GM23338 (cell line): ENCODE measurements around the gene XIST. TPM values are rescaled to one million over a fixed set of nuclear protein-coding genes. Genes with fewer than 3 reads are reported as not detected.

Experiments used
- ATAC-seq: fragments of 200-7000 bp; cut with Tn5 transposase; 3 replicates; pipeline ENCODE4 v1.9.1; 2020
- DNase-seq: peaks from one replicate; pipeline ENCODE4 v3.0.0-alpha.2; 2015; ENCODE audit warnings: low spot score
- H2AFZ ChIP-seq: fragments of 200-600 bp; sonication (generic); 2 replicates; pipeline ENCODE4 v1.8.0; 2016; ENCODE audit warnings: antibody characterized with exemption, mild to moderate bottlenecking, moderate library complexity
- H3F3A ChIP-seq: fragments of 200-600 bp; sonication (generic); replicated peaks from 2 replicates; pipeline ENCODE4 v1.8.0; 2017; ENCODE audit warnings: antibody characterized with exemption, mixed run types, low read depth
- H3K27ac ChIP-seq: fragments of 200-600 bp; sonication (generic); 2 replicates; pipeline ENCODE4 v1.6.1; 2016; ENCODE audit warnings: low read depth
- H3K27me3 ChIP-seq: fragments of 200-600 bp; sonication (generic); 2 replicates; pipeline ENCODE4 v1.8.0; 2016; ENCODE audit warnings: mild to moderate bottlenecking, mixed run types, moderate library complexity; ENCODE audit not compliant: insufficient read depth
- H3K36me3 ChIP-seq: fragments of 200-600 bp; sonication (generic); 2 replicates; pipeline ENCODE4 v1.8.0; 2016; ENCODE audit warnings: mild to moderate bottlenecking; ENCODE audit not compliant: insufficient read depth
- H3K4me1 ChIP-seq: fragments of 200-600 bp; sonication (generic); 2 replicates; pipeline ENCODE4 v1.8.0; 2016; ENCODE audit warnings: mild to moderate bottlenecking, moderate library complexity; ENCODE audit not compliant: insufficient read depth
- H3K4me2 ChIP-seq: fragments of 200-600 bp; sonication (generic); 2 replicates; pipeline ENCODE4 v1.7.1; 2017; ENCODE audit warnings: mixed run types
- H3K4me3 ChIP-seq: fragments of 200-600 bp; sonication (generic); 2 replicates; pipeline ENCODE4 v1.6.1; 2016; ENCODE audit warnings: mixed run types
- H3K79me2 ChIP-seq: fragments of 200-600 bp; sonication (generic); replicated peaks from 2 replicates; pipeline ENCODE4 v1.8.0; 2017; ENCODE audit warnings: mild to moderate bottlenecking; ENCODE audit not compliant: insufficient read depth
- H3K9me2 ChIP-seq: fragments of 200-600 bp; sonication (generic); 2 replicates; pipeline ENCODE4 v1.8.0; 2017; ENCODE audit not compliant: insufficient read depth
- H4K20me1 ChIP-seq: fragments of 200-600 bp; sonication (generic); replicated peaks from 2 replicates; pipeline ENCODE4 v1.8.0; 2017; ENCODE audit warnings: mild to moderate bottlenecking; ENCODE audit not compliant: insufficient read depth
- H3K27ac Mint-ChIP-seq: 2 replicates; pipeline ENCODE4 v1.8.0; 2020; ENCODE audit warnings: inconsistent platforms, mild to moderate bottlenecking, moderate library complexity, mixed read lengths
- H3K27me3 Mint-ChIP-seq: 3 replicates; pipeline ENCODE4 v1.8.0; 2022; ENCODE audit warnings: low read depth, mild to moderate bottlenecking, moderate library complexity, mixed read lengths, inconsistent platforms; ENCODE audit not compliant: insufficient read depth, poor library complexity
- H3K36me3 Mint-ChIP-seq: 3 replicates; pipeline ENCODE4 v1.8.0; 2021; ENCODE audit warnings: low read depth, mild to moderate bottlenecking, inconsistent platforms, moderate library complexity, mixed read lengths
- H3K4me1 Mint-ChIP-seq: 3 replicates; pipeline ENCODE4 v1.8.0; 2020; ENCODE audit warnings: mild to moderate bottlenecking, inconsistent platforms, mixed read lengths
- H3K4me3 Mint-ChIP-seq: 3 replicates; pipeline ENCODE4 v1.8.0; 2021; ENCODE audit warnings: moderate library complexity, mild to moderate bottlenecking, inconsistent platforms, mixed read lengths
- H3K9me3 Mint-ChIP-seq: 3 replicates; pipeline ENCODE4 v1.8.0; 2020; ENCODE audit warnings: moderate library complexity, mild to moderate bottlenecking, inconsistent platforms, mixed read lengths
- CREB1 ChIP-seq: fragments of 250-450 bp; sonication (Bioruptor Pico); IDR thresholded peaks from 2 replicates; pipeline ENCODE4 v1.5.0; 2020; ENCODE audit warnings: low read depth, mild to moderate bottlenecking, moderate library complexity
- CTCF ChIP-seq, 2 experiments: fragments of 200-600 bp in 1 of 2; sonication (generic) in 1 of 2; conservative IDR thresholded peaks; 2 replicates each; pipeline versions ENCODE4 v1.5.1 to v1.6.1; 2016 to 2017; ENCODE audit warnings: antibody characterized with exemption in 2 of 2, low read depth in 2 of 2, mild to moderate bottlenecking in 2 of 2, moderate library complexity in 1 of 2
- ETS1 ChIP-seq: IDR thresholded peaks from 2 replicates; pipeline ENCODE4 v1.6.1; 2016; ENCODE audit warnings: antibody characterized with exemption
- EZH2 ChIP-seq: fragments of 200-600 bp; sonication (generic); IDR thresholded peaks from one replicate; pipeline ENCODE4 v1.8.0; 2017; ENCODE audit warnings: antibody characterized with exemption, mild to moderate bottlenecking, low read depth; ENCODE audit not compliant: unreplicated experiment
- EZH2phosphoT487 ChIP-seq: fragments of 200-600 bp; sonication (generic); IDR thresholded peaks from one replicate; pipeline ENCODE4 v1.8.1; 2018; ENCODE audit warnings: antibody characterized with exemption; ENCODE audit not compliant: unreplicated experiment
- JUNB ChIP-seq: IDR thresholded peaks from one replicate; pipeline ENCODE4 v1.6.1; 2016; ENCODE audit warnings: antibody characterized with exemption; ENCODE audit not compliant: unreplicated experiment
- NANOG ChIP-seq: IDR thresholded peaks from 2 replicates; pipeline ENCODE4 v1.6.1; 2016; ENCODE audit warnings: antibody characterized with exemption, borderline replicate concordance
- POLR2AphosphoS5 ChIP-seq: IDR thresholded peaks from 2 replicates; pipeline ENCODE4 v1.6.1; 2016; ENCODE audit warnings: antibody characterized with exemption, low read depth
- REST ChIP-seq: IDR thresholded peaks from one replicate; pipeline ENCODE4 v1.6.1; 2018; ENCODE audit warnings: antibody characterized with exemption; ENCODE audit not compliant: unreplicated experiment
- STAT1 ChIP-seq: IDR thresholded peaks from one replicate; pipeline ENCODE4 v1.6.1; 2016; ENCODE audit warnings: antibody characterized with exemption; ENCODE audit not compliant: unreplicated experiment
- ZNF114 ChIP-seq: fragments of 250-450 bp; sonication (Bioruptor Pico); IDR thresholded peaks from 2 replicates; pipeline ENCODE4 v1.5.0; 2020; ENCODE audit warnings: mild to moderate bottlenecking, moderate library complexity
- ZNF331 ChIP-seq: fragments of 250-450 bp; sonication (Bioruptor Pico); IDR thresholded peaks from 2 replicates; pipeline ENCODE4 v1.5.0; 2020; ENCODE audit warnings: low read depth, mild to moderate bottlenecking, moderate library complexity
- ZNF462 ChIP-seq: fragments of 250-450 bp; sonication (Bioruptor Pico); IDR thresholded peaks from 2 replicates; pipeline ENCODE4 v1.5.0; 2020; ENCODE audit warnings: mild to moderate bottlenecking, moderate library complexity
- long read RNA-seq: library from polyadenylated mRNA; unstranded; transcript quantifications from one replicate; pipeline ENCODE4 v2.0.0, GENCODE V29; 2020; ENCODE audit not compliant: unreplicated experiment
- polyA plus RNA-seq: library from polyadenylated mRNA; unstranded; fragments of >200 nt; fragmentation: Nextera tagmentation; extraction: Ambion mirVana; gene quantifications from 2 replicates; pipeline ENCODE4 v1.2.1, GENCODE V29; 2016
- total RNA-seq: library from RNA; depleted of rRNA; stranded (reverse); fragments of >200 nt; shearing (Covaris generic); gene quantifications from 2 replicates; pipeline ENCODE4 v1.2.3, GENCODE V29; 2014; rRNA removed

XIST gene
- 0.27 and 0.28 TPM in 2 replicates for total RNA-seq
- polyA plus RNA-seq, result 0.24 and 0.84 TPM in 2 replicates
- long read RNA-seq, result 0 reads

GRCh38 chrX:73852467-73852866 lies at the start of gene XIST:
XIST (minus strand) TSS chrX:73852714.
- DNase-seq, result no peak
- H3K27me3 Mint-ChIP-seq, result no peaks in the 10 kb centered on the region
- Histone ChIP-seq H3K9me2 (peaks cover 4% of the 10 kb centered on the region; the same call in 1 of the 2 replicates), H3K4me2 (no peak within 1 kb of the TSS), H3K4me1 (peaks cover 18% of the 10 kb centered on the region), H3K4me3 (no peak within 1 kb of the TSS), H3K27ac (no peak within 1 kb of the TSS), H3K27me3 (no peaks in the 10 kb centered on the region), H4K20me1 (no peaks in the 10 kb centered on the region), H2AFZ (no peak within 1 kb of the TSS), H3K79me2 (no peaks in the 10 kb centered on the region), H3F3A (peaks cover 9% of the 10 kb centered on the region; the same call in 1 of the 2 replicates), H3K36me3 (0 out of 2 replicates have a peak, but pooled peaks cover 2% of the 10 kb centered on the region)
- TF ChIP-seq POLR2AphosphoS5, result no peak
- no peak for TF ChIP-seq REST
- TF ChIP-seq STAT1, result no peak
- no peak for TF ChIP-seq CTCF (conservative IDR thresholded peaks at IDR 0.05; ENCODE audit: low read depth in 2 of 2)
- TF ChIP-seq ZNF331 (CRISPR knock-in tag), result no peak
- no peak for TF ChIP-seq EZH2
- no peak for TF ChIP-seq ZNF462
- TF ChIP-seq ZNF114, result no peak
- no peak for TF ChIP-seq NANOG
- TF ChIP-seq EZH2phosphoT487, result no peak
- TF ChIP-seq ETS1, result no peak
- no peak for TF ChIP-seq CREB1 (CRISPR knock-in tag)
- TF ChIP-seq JUNB, result no peak
- H3K4me1 Mint-ChIP-seq, result 0 out of 3 replicates have a peak, but pooled peaks cover 2% of the 10 kb centered on the region
- no peak for ATAC-seq
- no peak within 1 kb of the TSS for H3K4me3 Mint-ChIP-seq
- peaks cover 48% of the 10 kb centered on the region for H3K36me3 Mint-ChIP-seq
- peaks cover 38% of the 10 kb centered on the region for H3K9me3 Mint-ChIP-seq
- no peak within 1 kb of the TSS for H3K27ac Mint-ChIP-seq
